Mammary epithelial cell (primary cell): ENCODE measurements around the gene RUBCN.

ENCODE experiments used
- CTCF ChIP-seq, 2 donors: IDR thresholded peaks in 1 of 2; conservative IDR thresholded peaks in 1 of 2; 2 replicates each; pipeline ENCODE4 v1.5.1; 2011 to 2012; ENCODE audit warnings: inconsistent platforms in 2 of 2, low read length in 2 of 2, mild to moderate bottlenecking in 2 of 2, control low read depth in 1 of 2, low read depth in 1 of 2; ENCODE audit not compliant: insufficient read depth in 1 of 2; ENCODE audit errors: extremely low read depth in 1 of 2
- EZH2 ChIP-seq: IDR thresholded peaks from 2 replicates; pipeline ENCODE4 v1.6.1; 2012; ENCODE audit warnings: low read length, inconsistent platforms, borderline replicate concordance

DNA sequence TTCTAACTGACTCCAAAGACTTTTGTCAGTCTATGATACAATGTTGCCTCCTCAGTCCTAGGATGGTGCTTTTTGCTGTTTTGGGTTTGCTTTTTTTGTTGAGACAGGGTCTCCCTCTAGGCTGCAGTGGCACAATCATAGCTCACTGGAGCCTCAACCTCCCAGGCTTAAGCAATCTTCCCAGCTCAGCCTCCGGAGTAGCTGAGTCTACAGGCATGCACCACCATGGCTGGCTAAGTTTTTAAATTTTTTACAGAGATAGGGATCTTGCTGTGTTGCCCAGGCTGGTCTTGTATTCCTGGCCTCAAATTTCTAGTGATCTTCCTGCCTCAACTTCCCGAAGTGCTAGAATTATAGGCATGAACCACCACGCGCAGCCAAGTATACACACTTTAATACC lies 22.5 kb downstream of the RUBCN start:
- no peak for TF ChIP-seq CTCF (conservative IDR thresholded peaks at IDR 0.05 in 1 of 2, IDR thresholded peaks at IDR 0.05 in 1 of 2; ENCODE audit: extremely low read depth in 1 of 2, insufficient read depth in 1 of 2, low read depth in 1 of 2, low read length in 2 of 2)
- TF ChIP-seq EZH2 = no peak
